ENCODE measurements around the gene AGAP3. TPM values are rescaled to one million over a fixed set of nuclear protein-coding genes. Genes with fewer than 3 reads are reported as not detected.

Gene AGAP3
- total RNA-seq, 1 donor from 2014 or later, result 58.0 TPM

DNA sequence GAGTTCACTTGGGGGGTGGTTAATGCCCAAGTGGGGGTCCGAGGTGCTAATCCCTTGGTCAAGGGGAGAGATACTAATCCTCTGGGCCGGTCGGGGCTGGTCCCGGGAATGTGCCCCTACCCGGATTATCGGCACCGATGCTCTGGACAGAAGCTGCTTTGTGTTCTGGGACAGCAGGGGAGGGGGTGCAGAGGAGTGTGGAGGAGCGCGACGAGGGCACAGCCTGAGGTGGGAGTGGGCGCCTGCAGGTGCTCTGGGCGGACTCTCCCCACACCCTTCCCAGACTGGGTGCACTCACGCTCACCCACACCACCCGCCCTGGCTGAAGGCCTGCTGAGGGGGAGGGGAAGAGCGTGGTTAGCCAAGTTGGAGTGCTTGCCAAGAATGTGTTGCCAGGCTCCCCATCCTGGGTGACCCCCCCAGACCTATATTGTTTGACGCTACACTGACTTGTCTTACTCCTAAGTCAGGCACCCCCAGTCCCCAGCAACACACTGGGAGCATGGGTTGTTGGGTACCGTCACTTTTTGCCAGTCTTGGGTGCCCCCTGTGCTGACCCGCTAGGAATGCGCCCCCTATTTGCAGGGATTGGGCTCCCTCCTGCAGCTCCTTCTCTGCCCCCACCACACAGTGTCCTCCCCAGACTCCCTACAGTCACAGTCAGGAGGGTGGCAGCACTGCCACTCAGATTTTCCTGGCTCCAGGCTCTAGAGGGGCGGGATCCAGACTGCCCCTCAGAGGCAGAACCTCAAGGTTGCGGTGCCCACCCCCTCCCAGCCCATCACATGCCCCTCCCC, 25.7 kb upstream of the AGAP3 start:
- H3K4me3 Mint-ChIP-seq, result peak overlapping the region; percentile 86
- H3K27me3 Mint-ChIP-seq (ENCODE audit: insufficient read depth), result no peaks in the 10 kb centered on the region
- peak overlapping the region; percentile 34 for H3K27ac Mint-ChIP-seq
- peaks cover 44% of the 10 kb centered on the region for H3K4me1 Mint-ChIP-seq (ENCODE audit: low read depth)
- no peaks in the 10 kb centered on the region for H3K9me3 Mint-ChIP-seq
- no peak for DNase-seq (ENCODE audit: low spot score)
- intact Hi-C loops (cut with micrococcal nuclease), result no loop called here
- peaks cover 4% of the 10 kb centered on the region for H3K36me3 Mint-ChIP-seq (ENCODE audit: low read depth)

DNA sequence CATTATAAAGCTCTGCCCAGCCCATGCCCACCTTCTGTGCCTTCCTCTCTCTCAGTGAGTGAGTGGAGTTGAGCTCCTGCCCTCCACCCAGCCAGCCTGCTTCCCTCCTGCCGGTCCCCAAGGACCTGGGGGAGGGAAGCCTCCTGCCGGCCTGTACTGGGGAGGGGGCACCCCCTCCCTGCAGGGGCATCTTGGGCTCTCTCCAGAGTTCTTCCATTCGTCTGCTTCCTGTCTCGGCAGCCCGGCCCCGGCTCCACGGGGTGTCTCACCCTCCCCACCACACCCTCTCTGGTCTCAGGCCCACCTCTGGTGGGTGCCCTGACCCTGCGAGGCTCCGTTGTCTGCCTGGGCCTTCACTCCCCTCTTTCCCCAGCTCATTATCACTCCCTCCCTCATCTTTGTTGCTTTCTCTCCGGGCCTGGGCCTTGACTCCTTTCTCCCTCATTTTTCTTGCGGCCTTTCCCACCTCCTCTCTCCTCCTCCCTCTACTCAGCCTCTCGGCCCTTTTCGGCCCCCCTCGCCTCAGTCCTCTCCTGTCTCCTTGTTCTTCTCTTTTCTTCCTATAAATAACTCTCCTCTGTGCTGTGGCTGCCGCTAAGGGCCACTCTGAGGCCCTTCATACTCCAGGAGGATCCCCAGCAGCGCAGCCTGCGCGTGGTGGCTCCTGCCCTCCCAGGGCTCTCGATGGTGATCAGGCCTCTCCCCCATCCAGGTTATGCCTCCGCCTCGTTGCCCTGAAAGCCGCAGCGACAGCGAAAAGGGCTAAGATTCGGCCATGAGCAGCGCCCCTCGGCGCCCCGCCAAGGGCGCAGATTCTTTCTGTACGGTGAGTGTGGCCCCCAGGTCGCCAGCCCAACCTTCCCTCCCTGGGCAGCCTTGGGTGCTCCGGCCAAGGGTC, 24.8 kb upstream of the AGAP3 start:
- H3K4me1 Mint-ChIP-seq (ENCODE audit: low read depth), result peaks cover 39% of the 10 kb centered on the region

DNA sequence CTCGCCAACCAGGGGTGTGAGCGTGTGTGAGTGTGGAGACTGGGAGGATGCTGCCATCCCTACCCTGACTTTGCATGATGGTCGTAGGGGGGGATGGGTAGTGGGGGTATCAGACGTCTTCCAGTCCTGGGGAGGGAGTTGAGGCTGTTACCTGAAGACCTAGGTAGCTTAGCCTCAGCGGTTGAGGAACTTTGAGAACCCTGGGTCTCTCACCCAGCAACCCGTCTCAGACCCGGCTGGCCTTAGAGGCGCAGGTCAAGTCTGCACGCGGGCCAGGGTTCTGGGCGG, 24.2 kb upstream of the AGAP3 start:
- Mint-ChIP-seq H3K36me3 (ENCODE audit: low read depth) (peaks cover 4% of the 10 kb centered on the region), H3K4me1 (ENCODE audit: low read depth) (peaks cover 33% of the 10 kb centered on the region), H3K27me3 (ENCODE audit: insufficient read depth) (no peaks in the 10 kb centered on the region), H3K27ac (no peak overlapping the region), H3K9me3 (no peaks in the 10 kb centered on the region), H3K4me3 (peak overlapping the region; percentile 86)
- intact Hi-C loops (cut with micrococcal nuclease), result no loop called here
- no peak for DNase-seq (ENCODE audit: low spot score)

More for the DNA sequence above, 24.8 kb upstream of the AGAP3 start:
- Mint-ChIP-seq H3K36me3 (ENCODE audit: low read depth) (peaks cover 4% of the 10 kb centered on the region), H3K9me3 (no peaks in the 10 kb centered on the region), H3K27ac (peak overlapping the region; percentile 29), H3K4me3 (peak overlapping the region; percentile 86), H3K27me3 (ENCODE audit: insufficient read depth) (no peaks in the 10 kb centered on the region)
- intact Hi-C loops (cut with micrococcal nuclease), result no loop called here
- no peak for DNase-seq (ENCODE audit: low spot score)

DNA sequence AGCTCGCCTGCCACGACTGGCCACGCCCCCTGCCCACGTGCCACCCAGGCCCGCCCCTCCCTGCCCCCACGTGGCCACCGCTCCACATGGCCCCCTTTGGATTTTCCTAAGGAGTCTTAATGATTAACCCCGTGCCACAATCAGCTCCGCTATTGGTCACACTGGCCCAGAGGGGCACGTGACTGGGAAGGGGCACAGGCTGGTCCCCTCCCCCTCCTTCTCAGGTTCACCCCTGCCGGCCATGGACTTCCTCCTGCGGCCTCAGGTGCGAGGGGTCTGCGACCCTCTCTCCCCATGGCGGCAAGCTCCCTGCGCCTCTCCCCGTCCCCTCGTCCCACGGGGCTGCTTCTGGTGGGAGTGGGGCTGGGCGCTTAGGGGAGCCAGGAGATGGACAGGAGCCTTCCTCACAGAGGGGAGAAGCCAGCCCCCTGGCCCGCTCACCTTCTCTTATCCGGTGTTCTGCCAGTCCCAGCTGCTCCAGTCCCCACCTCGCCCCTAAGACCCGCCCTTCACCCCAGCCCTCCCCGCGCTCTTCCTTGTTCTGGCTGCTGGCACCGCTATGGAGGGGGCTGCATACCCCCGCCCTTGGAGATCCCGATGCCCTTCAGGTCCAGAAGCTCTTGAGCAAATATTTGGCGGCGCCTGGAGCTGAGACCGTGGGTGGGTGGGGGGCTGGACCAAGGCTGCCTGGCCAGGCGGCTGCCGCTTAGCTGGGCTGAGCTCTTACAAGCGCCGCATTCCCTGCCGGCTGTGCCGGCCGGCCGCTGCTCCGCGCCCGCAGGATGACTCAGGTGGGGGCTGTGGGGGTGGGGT, 23.7 kb upstream of the AGAP3 start:
- Mint-ChIP-seq H3K27ac (no peak overlapping the region), H3K9me3 (no peaks in the 10 kb centered on the region), H3K4me3 (no peak overlapping the region), H3K27me3 (ENCODE audit: insufficient read depth) (no peaks in the 10 kb centered on the region), H3K4me1 (ENCODE audit: low read depth) (peaks cover 27% of the 10 kb centered on the region), H3K36me3 (ENCODE audit: low read depth) (peaks cover 4% of the 10 kb centered on the region)
- DNase-seq (ENCODE audit: low spot score), result no peak
- intact Hi-C loops (cut with micrococcal nuclease), result no loop called here

DNA sequence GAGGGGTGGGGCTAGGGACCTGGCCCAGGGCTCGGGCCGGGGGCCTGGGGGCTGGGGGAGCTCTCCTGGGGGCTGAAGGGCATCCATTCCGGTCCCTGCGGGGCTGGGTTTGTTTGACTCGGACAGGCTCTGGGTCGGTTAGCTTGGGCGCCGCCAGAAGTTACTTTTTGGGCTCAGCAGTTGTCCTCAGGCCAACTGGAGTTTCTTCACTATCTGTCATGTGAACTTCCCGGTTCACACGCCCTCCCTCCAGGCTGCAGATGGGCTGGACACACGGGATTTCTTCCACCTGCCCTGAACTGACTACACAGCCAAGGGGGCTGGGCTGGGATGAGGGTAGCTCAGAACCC, 23.1 kb upstream of the AGAP3 start:
- H3K36me3 Mint-ChIP-seq (ENCODE audit: low read depth), result peaks cover 4% of the 10 kb centered on the region

DNA sequence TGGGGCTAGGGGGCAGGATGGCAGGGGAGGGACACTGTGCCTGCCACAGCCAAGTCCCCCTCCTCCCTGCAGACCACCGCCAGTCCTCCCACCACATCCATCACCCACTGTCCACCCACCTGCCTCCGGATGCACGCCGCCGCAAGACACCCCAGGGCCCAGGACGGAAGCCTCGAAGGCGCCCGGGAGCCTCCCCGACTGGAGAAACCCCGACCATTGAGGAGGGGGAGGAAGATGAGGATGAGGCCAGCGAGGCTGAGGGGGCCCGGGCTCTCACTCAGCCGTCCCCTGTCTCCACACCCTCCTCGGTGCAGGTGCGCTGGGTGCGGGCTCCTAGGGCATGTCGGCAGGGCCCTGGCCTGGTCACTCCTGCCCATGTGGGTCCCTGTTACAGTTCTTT, 21.8 kb upstream of the AGAP3 start:
- H3K9me3 Mint-ChIP-seq, result no peaks in the 10 kb centered on the region
- intact Hi-C loops (cut with micrococcal nuclease), result no loop called here
- H3K36me3 Mint-ChIP-seq (ENCODE audit: low read depth), result peaks cover 7% of the 10 kb centered on the region
- no peak overlapping the region for H3K4me3 Mint-ChIP-seq
- H3K4me1 Mint-ChIP-seq (ENCODE audit: low read depth), result peaks cover 17% of the 10 kb centered on the region
- no peaks in the 10 kb centered on the region for H3K27me3 Mint-ChIP-seq (ENCODE audit: insufficient read depth)
- no peak for DNase-seq (ENCODE audit: low spot score)
- H3K27ac Mint-ChIP-seq, result no peak overlapping the region

More for the DNA sequence above, 23.1 kb upstream of the AGAP3 start:
- intact Hi-C loops (cut with micrococcal nuclease), result no loop called here
- DNase-seq (ENCODE audit: low spot score), result no peak
- H3K4me3 Mint-ChIP-seq, result peak overlapping the region; percentile 17
- H3K9me3 Mint-ChIP-seq, result no peaks in the 10 kb centered on the region
- H3K27me3 Mint-ChIP-seq (ENCODE audit: insufficient read depth), result no peaks in the 10 kb centered on the region
- H3K4me1 Mint-ChIP-seq (ENCODE audit: low read depth), result peaks cover 26% of the 10 kb centered on the region
- no peak overlapping the region for H3K27ac Mint-ChIP-seq

DNA sequence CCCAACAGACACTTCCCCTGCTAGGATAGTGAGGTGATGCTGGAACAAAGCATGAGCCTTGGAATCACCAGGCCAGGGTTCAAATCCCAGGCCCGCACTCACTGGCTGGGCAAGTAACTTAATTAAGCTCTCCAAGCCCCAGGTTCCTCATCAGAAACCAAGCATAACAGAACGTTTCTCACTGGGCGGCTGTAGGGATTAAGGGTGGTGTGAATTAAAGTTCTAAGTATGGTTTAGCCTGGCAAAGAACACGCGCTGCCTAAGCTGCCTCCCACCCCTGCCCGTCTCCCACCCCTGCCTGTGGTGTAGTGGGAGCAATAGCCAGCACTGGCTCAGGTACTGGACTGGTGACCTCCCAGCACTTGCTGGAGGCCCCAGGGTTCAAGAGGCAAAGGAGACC, 21.3 kb upstream of the AGAP3 start:
- intact Hi-C loops (cut with micrococcal nuclease), result no loop called here
- DNase-seq (ENCODE audit: low spot score), result no peak
- H3K27ac Mint-ChIP-seq, result no peak overlapping the region
- H3K27me3 Mint-ChIP-seq (ENCODE audit: insufficient read depth), result no peaks in the 10 kb centered on the region
- peaks cover 17% of the 10 kb centered on the region for H3K4me1 Mint-ChIP-seq (ENCODE audit: low read depth)
- no peaks in the 10 kb centered on the region for H3K9me3 Mint-ChIP-seq
- H3K36me3 Mint-ChIP-seq (ENCODE audit: low read depth), result peaks cover 7% of the 10 kb centered on the region
- H3K4me3 Mint-ChIP-seq, result no peak overlapping the region

DNA sequence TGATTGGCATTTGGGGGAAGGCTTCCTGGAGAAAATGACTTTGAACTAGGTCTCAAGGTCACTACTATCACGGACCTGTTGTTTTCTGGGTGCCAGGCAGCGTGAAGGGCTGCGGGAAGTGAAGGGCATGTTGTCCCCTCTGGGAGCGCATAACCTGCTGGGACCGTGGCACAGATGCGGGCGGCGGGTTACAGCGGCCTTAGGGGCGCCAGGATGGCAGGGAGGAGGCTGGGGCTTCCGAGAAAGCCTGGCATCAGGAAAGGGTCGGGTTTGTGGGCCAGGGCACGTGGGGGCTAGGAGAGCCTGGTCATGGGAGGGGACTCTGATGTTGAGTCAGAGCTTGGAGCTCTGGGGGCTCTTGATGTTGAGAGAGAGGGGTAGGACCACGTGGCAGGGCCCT, 20.8 kb upstream of the AGAP3 start:
- H3K27me3 Mint-ChIP-seq (ENCODE audit: insufficient read depth), result no peaks in the 10 kb centered on the region
- H3K9me3 Mint-ChIP-seq, result no peaks in the 10 kb centered on the region
- peaks cover 14% of the 10 kb centered on the region for H3K4me1 Mint-ChIP-seq (ENCODE audit: low read depth)
- H3K27ac Mint-ChIP-seq, result no peak overlapping the region
- no peak overlapping the region for H3K4me3 Mint-ChIP-seq
- peaks cover 7% of the 10 kb centered on the region for H3K36me3 Mint-ChIP-seq (ENCODE audit: low read depth)
- DNase-seq (ENCODE audit: low spot score), result no peak
- intact Hi-C loops (cut with micrococcal nuclease), result no loop called here

DNA sequence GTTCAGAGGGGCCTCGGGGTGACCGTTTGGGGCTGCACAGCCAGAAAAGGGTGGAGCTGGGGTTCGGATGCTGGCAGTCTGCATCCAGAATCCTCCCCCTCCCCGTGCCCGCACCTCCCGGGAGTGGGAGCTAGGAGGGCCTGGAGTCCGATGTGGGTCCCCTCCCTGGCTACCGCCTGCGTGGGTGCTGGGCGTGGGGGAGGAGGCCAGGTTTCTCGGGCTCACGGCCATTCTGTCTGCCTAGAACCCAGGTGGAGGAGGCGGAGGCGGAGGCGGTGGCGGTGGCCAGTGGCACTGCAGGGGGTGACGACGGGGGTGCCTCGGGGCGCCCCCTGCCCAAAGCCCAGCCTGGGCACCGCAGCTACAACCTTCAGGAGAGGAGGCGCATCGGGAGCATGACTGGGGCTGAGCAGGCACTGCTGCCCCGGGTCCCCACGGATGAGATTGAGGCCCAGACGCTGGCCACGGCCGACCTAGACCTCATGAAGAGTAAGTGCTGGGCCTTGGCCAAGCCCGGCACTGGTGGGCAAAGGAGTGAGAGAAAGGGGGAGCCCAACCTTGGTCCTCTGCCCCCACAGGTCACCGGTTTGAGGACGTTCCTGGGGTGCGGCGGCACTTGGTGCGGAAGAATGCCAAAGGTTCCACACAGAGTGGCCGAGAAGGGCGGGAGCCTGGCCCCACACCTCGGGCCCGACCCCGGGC, 19.9 kb upstream of the AGAP3 start:
- Mint-ChIP-seq H3K4me1 (ENCODE audit: low read depth) (peaks cover 5% of the 10 kb centered on the region), H3K36me3 (ENCODE audit: low read depth) (peaks cover 7% of the 10 kb centered on the region), H3K4me3 (no peak overlapping the region), H3K27me3 (ENCODE audit: insufficient read depth) (no peaks in the 10 kb centered on the region), H3K27ac (no peak overlapping the region), H3K9me3 (no peaks in the 10 kb centered on the region)
- intact Hi-C loops (cut with micrococcal nuclease), result no loop called here
- no peak for DNase-seq (ENCODE audit: low spot score)

DNA sequence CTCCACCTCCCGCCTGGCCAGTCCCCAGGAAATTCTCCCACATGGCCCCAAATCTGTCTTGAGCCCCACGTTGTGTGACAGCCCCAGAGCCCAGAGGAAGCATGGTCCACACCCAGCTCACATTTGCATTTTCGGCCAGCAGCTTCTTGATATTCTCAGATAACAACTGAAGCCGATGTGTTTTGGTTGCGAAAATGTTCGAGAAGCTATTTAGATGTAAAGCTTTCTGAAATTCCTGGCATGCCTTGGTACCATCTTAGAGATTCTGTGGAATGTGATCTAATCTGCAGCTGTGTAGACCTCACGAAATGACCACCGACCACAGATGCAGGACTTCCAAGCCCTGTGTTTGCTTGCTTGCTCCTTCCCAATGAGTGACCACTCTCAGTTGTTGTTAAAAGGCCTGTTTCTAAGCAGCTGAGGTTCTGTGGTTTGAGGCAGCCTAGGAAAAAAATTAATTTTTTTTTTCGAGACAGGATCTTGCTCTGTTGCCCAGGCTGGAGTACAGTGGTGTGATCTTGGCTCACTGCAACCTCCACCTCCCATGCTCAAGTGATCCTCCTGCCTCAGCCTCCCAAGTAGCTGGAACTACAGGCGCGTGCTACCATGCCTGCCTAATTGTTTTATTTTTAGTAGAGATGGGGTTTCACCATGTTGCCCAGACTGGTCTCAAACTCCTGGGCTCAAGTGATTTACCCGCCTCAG, 18.1 kb upstream of the AGAP3 start:
- Mint-ChIP-seq H3K9me3 (no peaks in the 10 kb centered on the region), H3K36me3 (ENCODE audit: low read depth) (peaks cover 12% of the 10 kb centered on the region), H3K4me1 (ENCODE audit: low read depth) (no peaks in the 10 kb centered on the region), H3K27ac (no peak overlapping the region), H3K27me3 (ENCODE audit: insufficient read depth) (no peaks in the 10 kb centered on the region), H3K4me3 (no peak overlapping the region)
- no peak for DNase-seq (ENCODE audit: low spot score)
- intact Hi-C loops (cut with micrococcal nuclease), result no loop called here

DNA sequence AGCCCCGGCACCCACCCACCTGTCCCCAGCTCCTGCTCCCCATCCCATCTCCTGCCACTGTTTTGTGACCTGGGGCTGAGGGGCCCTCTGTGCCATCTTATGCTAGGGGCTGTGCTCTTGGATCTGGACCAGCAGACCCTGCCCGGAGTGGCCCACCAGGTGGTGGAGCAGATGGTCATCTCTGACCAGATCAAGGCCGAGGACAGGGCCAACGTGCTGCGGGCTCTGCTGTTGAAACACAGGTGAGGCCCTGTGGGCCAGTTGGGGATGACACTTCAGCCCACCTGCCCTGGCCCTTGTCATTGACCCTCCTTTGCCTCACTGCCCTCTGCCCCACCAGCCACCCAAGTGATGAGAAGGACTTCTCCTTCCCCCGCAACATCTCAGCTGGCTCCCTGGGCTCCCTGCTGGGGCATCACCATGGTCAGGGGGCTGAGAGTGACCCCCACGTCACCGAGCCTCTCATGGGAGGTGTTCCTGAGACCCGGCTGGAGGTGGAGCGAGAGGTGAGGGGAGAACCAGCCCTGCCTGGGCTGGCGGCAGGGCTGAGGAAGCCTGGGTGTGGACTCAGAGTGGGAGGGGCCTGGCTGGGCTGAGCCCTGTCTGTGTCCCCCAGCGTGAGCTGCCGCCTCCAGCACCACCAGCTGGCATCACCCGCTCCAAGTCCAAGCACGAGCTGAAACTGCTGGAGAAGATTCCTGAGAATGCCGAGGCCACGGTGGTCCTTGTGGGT, 16.3 kb upstream of the AGAP3 start:
- H3K27me3 Mint-ChIP-seq (ENCODE audit: insufficient read depth), result no peaks in the 10 kb centered on the region
- H3K27ac Mint-ChIP-seq, result no peak overlapping the region

More for the DNA sequence above, 16.3 kb upstream of the AGAP3 start:
- Mint-ChIP-seq H3K4me3 (no peak overlapping the region), H3K36me3 (ENCODE audit: low read depth) (peaks cover 17% of the 10 kb centered on the region), H3K4me1 (ENCODE audit: low read depth) (no peaks in the 10 kb centered on the region), H3K9me3 (no peaks in the 10 kb centered on the region)
- DNase-seq (ENCODE audit: low spot score), result no peak
- intact Hi-C loops (cut with micrococcal nuclease), result no loop called here
